Subcutaneous abdominal adipose tissue (tissue), 5 donors: ENCODE measurements around the gene RABGGTB.
"Not testable (repeated sequence)": the region's sequence is repeated elsewhere in the genome, so short reads cannot be mapped to it uniquely, and the experiment has no call there.

Experiments used
- H3K27ac ChIP-seq: one replicate; pipeline ENCODE4 v1.7.0; 2013; ENCODE audit warnings: low read depth, mild to moderate bottlenecking, inconsistent platforms, low read length, moderate library complexity
- H3K27me3 ChIP-seq, 5 donors: one replicate each; pipeline ENCODE4 v1.7.0; 2013; ENCODE audit warnings: low read length in 5 of 5, inconsistent platforms in 1 of 5; ENCODE audit not compliant: control insufficient read depth in 5 of 5, insufficient read depth in 4 of 5
- H3K36me3 ChIP-seq, 5 donors: one replicate each; pipeline ENCODE4 v1.7.0; 2013; ENCODE audit warnings: low read length in 5 of 5; ENCODE audit not compliant: control insufficient read depth in 5 of 5, insufficient read depth in 5 of 5
- H3K4me1 ChIP-seq, 5 donors: one replicate each; pipeline ENCODE4 v1.7.0; 2013; ENCODE audit warnings: low read length in 5 of 5, mild to moderate bottlenecking in 3 of 5, moderate library complexity in 1 of 5; ENCODE audit not compliant: control insufficient read depth in 5 of 5, insufficient read depth in 5 of 5
- H3K4me3 ChIP-seq, 5 donors: one replicate each; pipeline ENCODE4 v1.7.0; 2013; ENCODE audit warnings: low read length in 5 of 5, low read depth in 1 of 5
- H3K9ac ChIP-seq, 5 donors: one replicate each; pipeline ENCODE4 v1.7.0; 2013; ENCODE audit warnings: low read length in 5 of 5, mild to moderate bottlenecking in 4 of 5, moderate library complexity in 3 of 5
- H3K9me3 ChIP-seq, 5 donors: one replicate each; pipeline ENCODE4 v1.7.0; 2013; ENCODE audit warnings: low read length in 5 of 5; ENCODE audit not compliant: control insufficient read depth in 5 of 5
- donor health status: healthy.
- donor health status: healthy.
- donor health status: healthy.
- donor health status: healthy.
- donor health status: healthy.

The RABGGTB gene

DNA sequence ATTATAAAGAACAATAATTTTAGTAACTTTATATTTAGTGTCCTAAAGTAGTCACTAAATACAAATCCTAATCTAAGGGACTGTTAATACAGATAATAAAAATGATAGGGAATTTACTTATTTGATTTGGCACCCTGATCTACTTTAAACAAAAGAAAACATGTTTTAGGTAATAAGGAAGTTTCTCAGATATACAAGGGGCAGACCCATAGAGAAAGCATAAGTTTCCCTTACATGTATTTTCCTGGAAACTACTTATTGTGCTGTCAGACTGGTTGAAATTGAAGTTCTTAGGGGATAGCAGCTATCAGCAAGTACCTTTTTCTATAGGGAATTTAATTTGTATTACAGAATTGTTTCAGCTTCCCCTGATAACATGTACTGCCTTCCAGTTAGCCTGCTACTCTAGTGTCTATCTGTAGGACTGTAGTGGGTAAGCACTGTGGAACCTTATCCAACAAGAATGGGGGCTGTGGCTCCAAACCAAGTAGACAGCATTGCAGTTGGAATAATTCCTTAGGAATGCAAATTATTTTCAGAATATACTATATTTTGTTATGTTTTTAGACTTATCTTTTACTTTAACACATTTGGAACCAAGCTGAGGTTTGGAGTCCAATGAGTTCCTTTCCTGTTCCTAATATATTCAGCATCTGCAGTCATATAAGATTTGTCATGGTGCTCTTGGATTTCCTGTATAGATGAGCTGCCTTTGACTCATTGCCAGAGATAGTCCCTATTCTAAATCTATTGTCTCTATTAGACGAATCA, 25.3 kb downstream of the RABGGTB start:
- Histone ChIP-seq H3K27ac (no peak overlapping the region), H3K9me3 (no peaks in the 10 kb centered on the region), H3K27me3 (no peaks in the 10 kb centered on the region), H3K9ac (no peak overlapping the region), H3K4me1 (no peaks in the 10 kb centered on the region), H3K36me3 (peaks cover 0 to 2% (median 0%) of the 10 kb centered on the region in 5 donors), H3K4me3 (no peak overlapping the region)

DNA sequence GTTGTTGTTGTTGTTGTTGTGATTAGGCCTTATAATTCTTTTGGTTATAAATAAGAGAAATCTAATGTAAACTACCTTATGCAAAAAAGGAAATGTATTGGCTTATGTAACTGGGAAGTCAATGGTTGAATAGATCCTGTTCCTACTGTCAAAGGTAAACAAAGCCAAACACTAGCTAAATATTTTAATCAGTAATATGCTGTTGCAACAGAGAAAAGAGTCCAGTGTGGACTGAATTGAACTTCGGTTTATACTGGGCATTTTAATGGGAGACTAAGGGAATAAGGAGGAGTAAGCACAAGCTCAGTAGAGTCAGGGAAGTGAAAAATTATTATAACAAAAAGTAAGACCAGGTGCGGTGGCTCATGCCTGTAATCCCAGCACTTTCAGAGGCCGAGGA, 26.0 kb downstream of the RABGGTB start:
- Histone ChIP-seq H3K27ac (no peak overlapping the region), H3K27me3 (no peaks in the 10 kb centered on the region), H3K4me1 (no peaks in the 10 kb centered on the region), H3K9me3 (no peaks in the 10 kb centered on the region), H3K4me3 (no peak overlapping the region), H3K9ac (no peak overlapping the region), H3K36me3 (peaks cover 0 to 2% (median 0%) of the 10 kb centered on the region in 5 donors)

DNA sequence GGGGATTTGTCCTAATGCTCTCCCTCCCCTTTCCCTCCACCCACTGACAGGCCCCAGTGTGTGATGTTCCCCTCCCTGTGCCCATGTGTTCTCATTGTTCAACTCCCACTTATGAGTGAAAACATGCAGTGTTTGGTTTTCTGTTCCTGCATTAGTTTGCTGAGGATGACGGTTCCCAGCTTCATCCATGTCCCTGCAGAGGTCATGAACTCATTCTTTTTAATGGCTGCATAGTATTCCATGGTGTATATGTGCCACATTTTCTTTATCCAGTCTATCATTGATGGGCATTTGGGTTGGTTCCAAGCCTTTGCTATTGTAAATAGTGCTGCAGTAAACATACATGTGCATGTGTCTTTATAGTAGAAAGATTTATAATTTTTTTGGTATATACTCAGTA, 37.5 kb downstream of the RABGGTB start:
- not testable (repeated sequence) for H3K27me3 ChIP-seq, H3K36me3 ChIP-seq, H3K27ac ChIP-seq, H3K9ac ChIP-seq, H3K4me3 ChIP-seq, H3K4me1 ChIP-seq, H3K9me3 ChIP-seq

DNA sequence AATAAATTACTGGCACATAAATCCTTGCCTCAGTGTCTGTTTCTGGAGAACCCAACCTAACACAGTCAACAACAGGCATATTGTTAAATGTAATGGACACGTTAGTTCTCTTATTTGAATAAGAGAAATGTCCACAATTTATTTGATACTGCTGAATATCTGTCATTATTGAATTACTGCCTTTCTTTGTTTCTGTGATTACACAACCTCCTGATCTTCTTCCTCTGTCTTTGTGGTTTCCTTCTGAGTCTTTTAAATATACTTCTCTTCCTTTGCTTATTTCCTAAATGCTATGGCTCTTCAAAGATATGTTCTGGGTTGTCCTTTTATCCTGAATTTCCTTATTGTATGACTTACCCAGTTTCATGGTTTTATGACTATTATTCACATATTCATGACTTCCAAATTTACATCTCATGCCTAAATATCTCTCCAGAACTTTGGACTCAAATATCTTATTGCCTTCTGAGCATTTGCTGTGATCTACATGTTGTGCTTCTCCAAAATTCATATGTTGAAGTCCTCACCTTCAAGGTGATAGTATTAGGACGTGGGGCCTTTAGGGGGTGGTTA, 50.6 kb downstream of the RABGGTB start:
- no peak overlapping the region for H3K4me3 ChIP-seq
- no peaks in the 10 kb centered on the region for H3K36me3 ChIP-seq
- H3K4me1 ChIP-seq: no peaks in the 10 kb centered on the region
- H3K27ac ChIP-seq: no peak overlapping the region
- peaks cover 0 to 13% (median 2%) of the 10 kb centered on the region in 5 donors for H3K9me3 ChIP-seq
- H3K27me3 ChIP-seq: no peaks in the 10 kb centered on the region
- no peak overlapping the region for H3K9ac ChIP-seq

DNA sequence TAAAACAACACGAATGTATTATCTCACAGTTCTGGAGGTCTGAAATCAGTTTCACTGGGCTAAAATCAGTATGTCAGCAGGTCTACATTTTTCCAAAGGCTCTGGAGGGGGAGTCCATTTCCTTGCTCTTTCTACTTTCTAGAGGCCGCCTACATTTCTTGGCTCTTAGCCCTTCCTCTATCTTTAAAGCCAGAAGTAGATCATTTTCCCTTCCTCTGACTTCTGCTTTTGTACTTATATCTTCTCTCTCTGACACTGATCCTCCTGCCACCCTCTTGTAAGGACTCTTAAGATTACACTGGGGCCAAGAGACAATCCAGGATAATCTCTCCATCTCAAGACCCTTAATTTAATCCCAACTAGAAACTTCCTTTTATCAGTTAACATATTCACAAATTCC, 52.0 kb downstream of the RABGGTB start:
- no peaks in the 10 kb centered on the region for H3K4me1 ChIP-seq
- no peak overlapping the region for H3K9ac ChIP-seq
- H3K27me3 ChIP-seq: no peaks in the 10 kb centered on the region
- H3K36me3 ChIP-seq: no peaks in the 10 kb centered on the region
- no peak overlapping the region for H3K27ac ChIP-seq
- H3K9me3 ChIP-seq: peaks cover 0 to 10% (median 2%) of the 10 kb centered on the region in 5 donors
- H3K4me3 ChIP-seq: no peak overlapping the region

DNA sequence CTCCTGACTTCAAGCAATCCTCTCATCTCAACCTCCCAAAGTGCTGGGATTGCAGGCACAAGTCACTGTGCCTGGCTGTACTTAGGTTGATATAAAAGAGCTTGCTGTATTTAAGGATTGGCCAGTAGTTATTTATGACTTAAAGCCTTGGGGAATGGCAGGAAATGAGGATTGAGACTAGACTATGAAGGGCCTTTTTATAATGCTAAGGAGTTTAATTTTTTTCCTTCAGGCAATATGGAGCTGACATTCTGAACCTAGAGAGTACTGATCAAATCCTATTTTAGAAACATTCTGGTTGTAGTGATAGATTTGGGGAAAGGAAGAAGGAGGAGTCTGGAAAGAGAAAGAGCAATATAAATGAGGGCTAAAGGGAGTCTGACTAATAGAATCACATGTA, 55.4 kb downstream of the RABGGTB start:
- no peaks in the 10 kb centered on the region for H3K27me3 ChIP-seq
- H3K27ac ChIP-seq: no peak overlapping the region

More for the DNA sequence above, 55.4 kb downstream of the RABGGTB start:
- H3K9ac ChIP-seq: no peak overlapping the region
- H3K9me3 ChIP-seq: peaks cover 0 to 2% (median 0%) of the 10 kb centered on the region in 5 donors
- no peaks in the 10 kb centered on the region for H3K36me3 ChIP-seq
- H3K4me1 ChIP-seq: no peaks in the 10 kb centered on the region
- no peak overlapping the region for H3K4me3 ChIP-seq
